GM18526 (cell line): ENCODE data around the gene SMIM10L1.

Experiments
- POLR2A ChIP-seq: IDR thresholded peaks from 3 replicates; pipeline ENCODE4 v1.6.1; 2011; ENCODE audit not compliant: insufficient read length; ENCODE audit errors: extremely low read depth

The SMIM10L1 gene

DNA sequence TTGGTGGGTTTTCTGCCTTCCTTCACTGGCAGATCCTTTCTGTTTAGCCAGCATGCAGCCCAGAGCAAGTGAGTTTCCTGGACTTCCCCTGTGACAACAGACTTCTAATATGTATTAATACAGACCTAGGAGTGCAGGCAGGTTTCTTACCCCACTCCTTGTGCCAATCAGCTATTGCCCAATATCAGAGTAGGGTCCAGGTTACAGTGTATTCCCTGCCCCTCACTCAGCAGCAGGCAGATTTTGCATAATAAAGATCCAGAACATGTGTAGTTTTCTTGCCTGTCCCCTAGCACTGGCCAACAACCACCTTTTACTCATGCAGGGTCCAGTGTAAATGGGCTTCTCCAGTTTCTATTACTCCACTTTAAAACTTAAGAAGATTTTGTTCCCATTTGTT, 4.7 kb upstream of the SMIM10L1 start:
- no peak for TF ChIP-seq POLR2A

- TF ChIP-seq POLR2A = no peak
Observed at GRCh38 chr12:11170810-11171144, 217 bp upstream of the SMIM10L1 start.

DNA sequence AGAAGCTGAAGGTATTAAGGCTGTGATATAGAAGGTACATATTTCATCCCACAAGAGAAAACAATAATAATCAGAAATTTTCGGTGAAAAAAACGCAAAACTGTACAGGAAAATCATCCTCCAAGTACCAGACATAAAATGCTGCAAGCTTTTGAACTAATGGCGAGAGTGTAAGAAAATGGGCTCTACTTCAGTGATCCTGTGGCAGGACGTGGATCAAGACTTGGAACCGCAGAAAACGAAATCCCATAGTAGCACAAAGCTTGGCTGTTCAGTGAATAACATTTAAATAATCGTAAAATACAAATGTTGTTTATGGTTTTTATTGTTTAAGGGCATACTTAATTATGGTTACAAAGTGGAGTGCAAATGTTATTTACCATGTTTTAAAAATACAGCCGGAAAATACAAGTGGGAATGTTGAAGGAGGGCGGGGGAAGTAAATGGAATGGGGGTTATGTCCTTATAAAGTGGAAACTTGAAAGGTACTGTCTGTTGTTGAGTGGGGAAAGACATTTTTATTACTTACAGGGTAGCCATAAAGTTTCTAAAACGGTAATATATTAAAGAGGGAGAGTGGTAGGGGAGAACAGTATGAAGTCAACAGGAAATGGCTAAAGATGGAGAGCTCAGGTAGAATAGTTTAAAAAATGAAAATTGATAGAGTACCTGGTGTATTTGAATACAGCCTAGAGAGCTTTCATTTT, 1.1 kb downstream of the SMIM10L1 start:
- TF ChIP-seq POLR2A = no peak

DNA sequence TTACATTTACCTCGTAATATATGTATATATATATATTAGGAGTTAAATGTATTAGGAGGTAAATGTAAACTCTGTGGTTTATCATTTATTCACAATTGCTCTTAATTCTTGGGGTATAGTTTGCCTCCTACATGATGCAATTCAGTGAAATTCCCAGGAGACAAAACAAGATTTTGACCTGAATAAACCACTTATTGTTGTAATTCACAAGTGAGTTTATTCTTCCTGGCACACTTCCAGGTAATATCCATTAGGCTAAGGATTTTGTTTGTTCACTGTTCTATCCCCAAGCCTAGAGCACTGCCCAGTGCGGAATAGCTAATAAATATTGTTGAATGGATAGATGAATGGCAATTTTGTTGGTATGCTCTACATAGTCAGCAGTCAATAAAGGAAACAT, 3.0 kb downstream of the SMIM10L1 start:
- no peak for TF ChIP-seq POLR2A

DNA sequence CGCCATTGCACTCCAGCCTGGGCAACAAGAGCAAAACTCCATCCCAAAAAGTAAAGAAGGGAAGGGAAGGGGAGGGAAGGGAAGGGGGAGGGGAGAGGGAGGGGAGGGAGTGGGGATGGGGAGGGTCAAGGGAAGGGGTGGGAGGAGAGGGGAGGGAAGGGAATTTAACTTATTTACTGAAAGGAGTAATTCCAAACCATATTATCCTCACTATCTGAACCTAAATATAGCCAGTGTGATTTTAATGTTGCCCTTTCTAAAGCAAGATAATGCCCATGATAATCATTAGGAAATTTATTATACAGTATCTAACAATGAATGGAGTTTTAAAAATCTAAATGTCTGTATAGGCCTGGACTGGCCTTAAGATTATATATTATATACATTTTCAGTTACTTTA, 7.3 kb downstream of the SMIM10L1 start:
- no peak for TF ChIP-seq POLR2A

DNA sequence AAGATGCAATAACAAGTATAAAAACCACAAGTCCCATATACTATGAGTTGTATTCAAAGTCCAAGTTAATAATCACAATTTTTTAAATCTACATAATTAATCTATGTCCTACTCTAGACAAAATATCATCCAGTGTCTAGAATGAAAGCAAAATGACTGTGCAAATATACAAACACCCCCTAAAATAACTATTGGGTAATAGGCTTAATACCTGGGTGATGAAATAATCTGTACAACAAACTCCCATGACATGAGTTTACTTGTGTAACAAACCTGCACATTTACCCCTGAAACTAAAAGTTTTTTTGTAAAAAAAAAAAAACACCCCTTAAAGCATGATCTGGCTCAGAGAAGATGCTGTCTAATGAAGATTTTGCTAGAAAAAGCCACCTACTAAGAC, 11.5 kb downstream of the SMIM10L1 start:
- TF ChIP-seq POLR2A = no peak

DNA sequence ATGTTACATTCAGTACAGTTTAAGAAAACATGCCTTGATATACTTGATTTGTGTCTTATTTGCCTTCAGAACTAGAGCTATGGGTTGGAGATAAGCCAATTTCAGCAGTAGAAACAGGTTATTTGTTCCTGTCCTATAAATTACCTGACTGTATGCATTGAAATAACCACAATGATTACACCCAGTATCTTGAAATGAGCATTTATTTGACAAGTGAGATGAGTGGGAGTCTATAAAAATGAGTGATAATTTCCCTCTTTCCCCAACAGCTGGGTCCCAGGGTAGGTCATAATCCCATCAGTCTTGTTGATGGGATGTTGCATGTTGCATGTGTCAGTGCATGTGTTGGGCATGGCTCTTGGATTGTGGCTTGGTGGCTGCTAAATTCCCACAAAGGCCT, 12.0 kb downstream of the SMIM10L1 start:
- no peak for TF ChIP-seq POLR2A

- TF ChIP-seq POLR2A = no peak
Observed at GRCh38 chr12:11186837-11187236, 15.8 kb downstream of the SMIM10L1 start, which contains the start of gene TAS2R42. Gene TAS2R42, minus strand, starts transcription at chr12:11186937. Its CDS starts 0 bp downstream, at chr12:11186937.

DNA sequence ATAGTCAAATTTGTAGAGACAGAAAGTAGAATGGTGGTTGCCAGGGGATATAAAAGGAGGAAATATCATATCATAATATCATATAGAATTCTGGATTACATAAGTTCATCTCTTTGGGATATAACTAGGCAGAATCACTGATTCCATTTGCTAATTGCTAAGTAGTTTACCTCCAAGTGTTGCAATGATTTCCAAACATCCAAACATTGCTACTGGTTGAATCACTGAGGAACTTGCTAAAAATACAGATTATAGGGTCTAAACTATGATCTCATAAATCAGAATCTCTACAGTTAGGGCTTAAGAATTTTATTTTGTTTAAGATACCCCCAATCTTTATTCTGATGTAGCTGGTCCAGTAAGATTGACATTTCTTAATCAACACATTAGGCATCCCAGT, 31.8 kb downstream of the SMIM10L1 start:
- TF ChIP-seq POLR2A = no peak

GRCh38 chr12:11204173-11204572, 33.2 kb downstream of the SMIM10L1 start:
- no peak for TF ChIP-seq POLR2A

- no peak for TF ChIP-seq POLR2A
Observed at GRCh38 chr12:11209113-11209512, 38.1 kb downstream of the SMIM10L1 start.
